Inflammatory macrophage (primary cell): ENCODE measurements around the gene ZNF354C.
A peak's percentile ranks its signal among the peaks of the same experiment; 100 is the strongest.
"Not testable (repeated sequence)": the region's sequence is repeated elsewhere in the genome, so short reads cannot be mapped to it uniquely, and the experiment has no call there.

Source experiments
- DNase-seq, 2 donors: peaks; one replicate each; pipeline ENCODE4 v3.0.0-alpha.2; 2020 to 2022
- total RNA-seq, 18 experiments: gene quantifications; one replicate each; lab custom pipeline; 2026; ENCODE audit warnings: mixed read lengths in 6 of 18, inconsistent platforms in 2 of 18; lab: John Stamatoyannopoulos, UW

ZNF354C gene
- 0.81 to 8.4 (median 3.6) reads per million in 18 experiments for total RNA-seq

DNA sequence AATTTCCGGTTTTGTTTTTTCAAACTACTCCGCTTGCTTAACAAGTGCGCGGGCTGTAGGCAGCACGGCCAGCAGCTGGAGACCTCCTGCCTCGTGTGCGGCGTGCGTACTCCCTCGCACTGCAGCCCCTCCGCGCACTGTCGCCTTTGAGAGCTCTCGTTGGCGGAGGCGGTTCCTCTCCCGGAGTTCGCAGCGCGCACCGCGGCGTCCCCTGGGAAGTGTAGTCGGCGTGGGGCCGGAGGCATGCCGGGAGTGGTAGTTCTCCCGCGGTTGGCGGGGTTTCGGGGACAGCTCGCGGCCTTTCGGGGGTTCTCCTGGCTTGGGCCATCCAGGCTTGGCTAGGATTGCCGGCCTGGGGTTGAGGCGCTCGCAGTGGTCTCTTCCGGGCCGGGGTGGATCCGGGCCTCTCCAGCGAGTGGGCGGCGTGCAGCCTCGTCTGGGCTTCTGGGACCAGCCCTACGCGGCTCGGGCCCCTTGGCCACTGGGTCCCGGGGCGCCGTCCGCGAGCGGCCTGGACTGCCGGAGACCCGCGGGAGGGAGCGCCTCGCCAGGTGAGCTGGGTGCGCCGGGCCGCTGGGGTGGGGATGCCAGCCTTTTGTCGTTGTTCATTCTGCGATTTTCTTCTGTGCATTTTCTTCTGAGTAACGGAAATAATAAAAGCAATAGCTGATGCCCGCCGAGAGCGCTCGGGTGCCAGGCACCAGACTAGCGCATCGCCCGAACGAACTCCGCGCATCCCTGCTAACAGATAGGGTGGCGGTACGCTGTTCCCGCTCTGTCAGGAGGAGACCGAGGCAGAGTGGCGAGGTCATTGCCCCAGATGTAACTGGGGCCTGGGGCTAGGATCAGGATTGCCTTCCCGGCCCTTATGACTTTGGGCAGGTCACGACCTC lies at the start of gene ZNF354C:
Gene ZNF354C, plus strand, starts transcription at position 258 of the 893 bp plus-strand sequence. CDS start 1,696 bp downstream, outside the sequence.
- peak; percentile 74 to 84 for DNase-seq

GRCh38 chr5:179023528-179024189 lies 36.5 kb upstream of the ZNF354C start, which contains the start of gene ZNF879:
TSS of gene ZNF879 (plus strand) at chr5:179023804. CDS start at chr5:179025005, 1,201 bp downstream.
- DNase-seq = peak; percentile 94 to 96

DNA sequence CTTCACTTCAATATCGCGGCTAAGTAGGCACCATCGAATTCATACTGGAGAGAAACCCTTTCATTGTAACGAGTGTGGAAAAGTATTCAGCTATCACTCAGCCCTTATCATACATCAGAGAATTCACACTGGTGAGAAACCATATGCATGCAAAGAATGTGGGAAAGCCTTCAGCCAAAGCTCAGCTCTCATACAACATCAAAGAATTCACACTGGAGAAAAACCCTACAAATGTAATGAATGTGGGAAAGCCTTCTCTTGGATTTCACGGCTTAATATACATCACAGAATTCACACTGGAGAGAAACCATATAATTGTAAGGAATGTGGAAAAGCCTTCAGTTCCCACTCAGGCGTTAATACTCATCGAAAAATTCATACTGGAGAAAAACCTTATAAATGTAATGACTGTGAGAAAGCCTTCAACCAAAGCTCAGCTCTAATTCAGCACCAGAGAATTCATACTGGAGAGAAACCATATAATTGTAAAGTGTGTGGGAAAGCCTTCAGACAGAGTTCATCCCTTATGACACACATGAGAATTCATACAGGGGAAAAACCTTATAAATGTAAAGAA lies 27.1 kb upstream of the ZNF354C start:
- peak in 1 of 2 donors; percentile 2 for DNase-seq

GRCh38 chr5:179044765-179045164 lies 15.4 kb upstream of the ZNF354C start:
- no peak for DNase-seq

GRCh38 chr5:179051784-179052183 lies 8.4 kb upstream of the ZNF354C start:
- no peak for DNase-seq

DNA sequence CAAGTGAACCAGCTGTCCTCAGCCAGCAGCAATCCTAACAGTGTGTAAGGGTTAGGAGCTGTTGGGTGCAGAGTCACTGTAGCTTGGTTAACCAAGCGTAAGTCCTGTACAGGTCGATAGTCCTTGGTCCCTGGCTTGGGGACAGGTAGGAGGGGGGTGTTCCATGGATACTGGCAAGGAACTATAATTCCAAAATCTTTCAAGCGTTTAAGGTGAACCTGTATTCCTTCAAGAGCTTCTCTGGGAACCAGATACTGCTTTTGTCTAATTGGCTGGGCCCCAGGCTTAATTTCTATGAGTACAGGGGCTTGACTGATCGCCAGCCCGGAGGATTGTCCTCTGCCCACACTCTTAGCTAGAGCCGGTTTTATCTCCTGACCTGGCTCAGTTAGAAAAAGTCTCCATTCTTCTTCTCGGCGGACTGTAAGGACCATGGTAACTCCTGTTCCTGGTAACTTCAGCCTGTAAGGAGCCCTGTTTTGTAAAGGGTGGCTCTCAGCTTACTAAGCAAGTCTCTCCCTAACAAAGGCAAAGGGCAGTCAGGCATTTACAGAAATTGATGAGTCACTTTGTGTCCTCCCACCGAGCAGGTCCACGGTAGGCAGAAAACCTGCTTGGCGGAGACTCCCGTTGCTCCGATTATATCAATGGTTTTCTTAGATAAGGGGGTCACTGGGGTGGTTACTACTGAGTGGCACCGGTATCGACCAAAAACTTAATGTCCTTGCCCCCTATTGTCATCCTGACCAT lies 6.0 kb upstream of the ZNF354C start:
- DNase-seq = no peak

- no peak for DNase-seq
Observed at GRCh38 chr5:179054876-179055275, 5.3 kb upstream of the ZNF354C start.

- no peak for DNase-seq
Observed at GRCh38 chr5:179055436-179055835, 4.7 kb upstream of the ZNF354C start.

GRCh38 chr5:179055841-179056240 lies 4.3 kb upstream of the ZNF354C start:
- no peak for DNase-seq

DNA sequence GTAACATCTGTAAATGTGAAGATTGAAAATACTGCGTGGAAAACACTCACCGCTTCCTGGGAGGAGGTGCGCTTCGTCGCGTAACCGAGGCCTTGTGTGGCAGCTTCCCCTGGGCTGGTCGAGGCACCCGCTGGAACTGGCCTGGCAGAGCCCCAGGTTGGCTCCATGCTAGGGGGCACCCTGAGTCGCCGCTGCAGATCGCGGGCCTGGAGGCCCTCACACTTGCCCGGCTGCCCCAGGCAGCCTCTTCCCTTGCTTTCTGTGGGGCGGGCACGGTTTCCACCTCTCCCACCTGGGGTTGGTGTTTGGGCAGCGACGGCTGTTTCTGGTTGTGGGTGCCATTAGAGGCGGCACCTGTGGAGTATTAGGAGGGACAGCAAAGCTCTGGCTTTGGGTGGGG lies 852 bp downstream of the ZNF354C start:
- no peak for DNase-seq

DNA sequence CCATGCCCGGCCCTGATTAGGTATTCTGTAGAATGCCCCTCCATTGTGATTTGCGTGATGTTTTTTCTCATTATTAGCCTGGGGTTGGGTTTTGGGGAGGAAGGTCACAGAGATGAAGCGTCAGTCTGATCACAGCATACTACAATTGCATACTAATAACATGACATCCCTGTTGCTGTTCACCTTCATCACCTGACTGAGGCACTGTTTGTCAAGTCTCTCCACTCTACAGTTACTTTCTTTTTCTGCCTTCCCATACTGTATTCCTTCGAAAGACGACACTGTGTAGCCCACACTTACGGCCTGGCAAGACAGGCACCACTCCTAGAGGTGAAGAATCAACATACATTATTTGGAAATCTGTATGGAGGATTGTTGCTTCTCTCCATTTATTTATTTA lies 5.5 kb downstream of the ZNF354C start:
- no peak for DNase-seq

- DNase-seq = no peak
Observed at GRCh38 chr5:179079165-179079987, 19.2 kb downstream of the ZNF354C start.

DNA sequence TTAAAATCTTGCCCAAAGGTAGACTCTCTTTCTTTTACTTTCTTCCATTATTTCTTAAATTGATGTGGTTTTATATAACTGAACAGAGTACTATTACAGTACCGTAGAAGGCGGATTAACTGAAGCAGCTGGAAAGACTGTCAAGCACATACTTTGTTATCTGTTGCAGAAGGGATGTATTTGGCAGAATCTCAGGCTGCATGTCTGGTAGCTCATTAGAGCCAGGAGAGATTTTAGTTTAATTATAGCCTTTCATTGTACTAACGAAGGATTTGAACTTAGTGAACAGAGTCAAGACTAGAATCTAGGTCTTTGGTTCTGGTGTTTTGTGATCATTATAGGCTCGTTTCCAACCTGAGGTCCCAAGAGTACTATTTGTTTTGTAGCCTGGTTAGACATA lies 20.6 kb downstream of the ZNF354C start:
- no peak for DNase-seq

DNA sequence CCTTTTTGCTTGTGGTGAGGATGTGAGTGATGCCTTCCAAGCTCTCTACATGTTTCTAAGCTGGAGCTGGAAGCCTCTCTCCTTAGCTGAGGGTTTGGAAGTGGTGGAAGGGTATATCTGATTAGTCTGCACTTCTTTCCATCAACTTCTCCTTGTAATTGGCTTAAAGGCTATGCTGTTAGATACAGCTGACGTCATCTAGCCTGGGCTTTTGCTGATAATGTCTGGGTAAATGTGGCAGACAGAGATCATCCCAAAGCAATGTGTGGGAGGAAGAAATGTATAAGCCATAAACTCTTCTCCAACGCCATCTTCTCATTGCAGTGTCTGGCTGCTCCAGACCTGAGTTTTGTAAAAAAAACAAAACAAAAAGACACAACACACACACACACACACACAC lies 29.3 kb downstream of the ZNF354C start:
- DNase-seq = no peak

GRCh38 chr5:179101282-179101681 lies 41.1 kb downstream of the ZNF354C start:
- DNase-seq = not testable (repeated sequence)

GRCh38 chr5:179110528-179110927 lies 50.4 kb downstream of the ZNF354C start:
- no peak for DNase-seq

DNA sequence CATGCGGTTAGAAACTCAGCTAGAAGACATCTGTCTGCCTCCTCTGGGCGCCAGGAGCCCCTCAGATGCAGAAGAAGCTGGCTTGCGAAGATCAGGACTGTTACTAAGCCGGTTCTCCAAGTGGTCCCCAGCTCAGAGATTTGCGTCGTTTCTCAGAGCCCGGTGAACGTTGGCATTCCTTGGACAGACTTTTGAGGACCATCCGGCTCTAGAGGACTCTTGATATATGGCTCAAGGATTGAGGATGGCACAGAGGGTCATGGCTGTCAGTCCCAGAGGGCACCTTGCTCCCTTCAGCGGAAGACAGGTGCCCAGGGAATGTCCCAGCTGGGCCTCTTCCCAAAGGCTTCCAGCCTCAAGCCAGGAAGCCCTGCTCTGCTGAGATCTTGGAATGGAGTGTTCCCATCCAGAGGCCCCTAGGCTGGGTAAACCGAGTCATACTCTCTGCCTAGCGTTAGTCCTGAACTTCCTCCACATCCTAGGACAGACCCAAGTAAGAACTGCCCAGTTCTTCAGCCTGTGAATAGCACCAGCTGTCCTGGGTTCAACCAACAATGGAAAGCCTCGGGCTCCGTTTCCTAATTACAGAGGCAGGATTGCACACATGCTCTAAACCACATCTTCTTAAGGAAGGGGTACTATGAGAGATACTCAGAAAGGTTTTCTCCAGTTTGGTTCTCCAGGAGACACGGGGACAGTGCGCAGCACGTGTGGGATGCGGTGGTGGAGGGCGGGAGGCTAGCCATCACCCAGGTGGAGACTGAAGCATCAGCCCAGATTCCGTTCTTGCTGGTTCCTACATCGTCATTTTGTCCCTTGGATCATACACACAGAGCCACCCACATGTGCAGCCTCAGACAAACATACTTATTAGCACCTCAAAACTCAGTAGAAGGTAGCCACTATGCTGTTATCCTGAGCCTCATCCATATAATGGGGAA lies 51.4 kb downstream of the ZNF354C start:
- no peak for DNase-seq

DNA sequence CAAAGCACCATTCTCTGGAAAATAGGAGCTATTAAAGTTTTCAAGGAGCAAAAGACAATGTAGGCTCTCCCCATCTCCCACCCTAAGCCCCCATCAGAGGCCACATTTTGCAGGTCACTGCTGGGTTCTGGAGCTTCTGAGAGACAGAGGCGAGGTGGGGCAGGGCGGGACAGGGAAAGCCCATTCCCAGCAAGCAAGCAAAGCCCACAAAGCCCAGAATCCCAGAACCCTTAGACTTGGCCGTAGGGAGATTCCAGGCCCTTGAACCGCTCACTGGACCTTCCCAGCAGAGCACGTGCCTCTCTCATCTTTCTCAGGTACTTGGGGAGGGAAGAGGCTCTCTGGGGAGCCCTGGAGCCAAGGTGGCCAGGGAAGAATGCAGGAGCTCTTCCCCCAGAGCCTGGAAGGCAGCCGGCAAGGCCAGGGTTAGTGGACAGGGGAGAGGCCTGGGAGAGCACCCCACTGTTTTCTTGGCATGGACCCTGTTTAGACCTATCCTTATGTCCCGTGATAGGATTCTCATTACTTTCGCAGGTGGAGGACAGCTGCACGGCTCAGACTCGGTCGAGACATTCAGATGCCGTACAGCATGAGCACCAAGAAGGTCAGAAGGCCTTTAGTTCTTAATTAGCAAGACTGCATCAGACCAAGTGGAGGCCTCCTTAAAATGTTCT lies 52.4 kb downstream of the ZNF354C start:
- DNase-seq = no peak

DNA sequence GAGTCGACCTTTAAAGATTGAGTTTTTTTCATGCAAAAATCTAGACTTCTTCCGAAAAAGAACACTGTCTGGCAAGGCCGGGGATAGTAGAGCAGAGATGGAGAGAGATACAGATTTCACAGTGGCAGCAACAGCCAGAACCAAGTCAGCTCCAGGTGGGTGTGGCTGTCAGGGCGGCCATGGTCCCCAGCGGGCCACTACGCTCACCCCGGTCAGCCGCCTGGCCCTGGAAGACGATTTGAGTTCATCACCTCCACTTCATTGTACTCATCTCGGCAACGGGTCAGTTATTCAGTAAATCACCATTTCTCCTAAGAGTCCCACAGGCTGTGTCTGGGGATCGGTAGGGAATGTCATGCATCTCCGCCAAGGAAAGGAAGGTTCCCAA lies 53.0 kb downstream of the ZNF354C start:
- DNase-seq = no peak
